GDM1 (cell line): ENCODE results near the gene MYO1C.

Experiments
- DNase-seq: peaks from one replicate; lab custom pipeline; 2025; lab: John Stamatoyannopoulos, UW

Gene MYO1C

GRCh38 chr17:1485423-1486376 lies 6.8 kb downstream of the MYO1C start:
- no peak for DNase-seq

DNA sequence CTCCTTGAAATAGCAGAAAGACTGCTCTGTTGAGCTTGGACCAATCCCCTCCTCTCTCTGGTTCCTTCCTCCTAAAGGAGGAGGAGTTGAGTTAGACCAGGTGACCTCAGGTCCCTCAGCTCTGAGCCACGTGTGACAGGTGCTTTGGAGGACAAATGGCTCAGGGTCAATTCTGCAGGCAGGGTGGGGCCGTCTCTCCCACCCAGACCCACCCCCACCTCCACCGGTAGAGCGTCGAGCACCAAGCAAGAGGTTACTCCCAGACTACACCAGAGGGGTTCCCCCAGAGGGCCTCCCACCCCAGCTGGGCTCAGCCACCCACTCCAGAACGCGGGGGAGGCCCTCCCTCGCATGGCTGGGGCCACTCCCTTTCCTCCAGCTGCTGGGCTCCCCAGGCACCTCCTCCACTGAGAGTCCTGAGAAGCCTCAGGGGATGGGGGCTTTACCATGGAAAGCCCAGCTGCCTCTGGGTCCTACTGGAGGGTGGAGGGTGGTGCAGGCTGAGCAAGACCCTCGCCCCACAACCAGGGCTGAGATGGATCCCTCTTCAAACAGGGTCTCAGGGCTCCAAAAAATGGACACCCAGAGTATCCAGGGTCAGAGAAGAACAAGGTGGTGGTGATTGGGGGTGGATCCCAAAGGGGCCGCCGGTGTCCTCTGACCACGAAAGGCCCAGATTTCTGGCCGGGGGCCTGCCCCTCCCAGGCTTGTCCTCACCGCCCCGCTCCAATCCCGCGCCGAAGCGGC lies 7.6 kb downstream of the MYO1C start:
- no peak for DNase-seq

- no peak for DNase-seq
Measured at GRCh38 chr17:1484060-1484535, 8.4 kb downstream of the MYO1C start.

GRCh38 chr17:1482680-1483079 lies 9.8 kb downstream of the MYO1C start:
- no peak for DNase-seq

- DNase-seq = no peak
Measured at GRCh38 chr17:1481736-1482135, 10.8 kb downstream of the MYO1C start.

- DNase-seq = no peak
Measured at GRCh38 chr17:1480747-1481465, 11.6 kb downstream of the MYO1C start.

DNA sequence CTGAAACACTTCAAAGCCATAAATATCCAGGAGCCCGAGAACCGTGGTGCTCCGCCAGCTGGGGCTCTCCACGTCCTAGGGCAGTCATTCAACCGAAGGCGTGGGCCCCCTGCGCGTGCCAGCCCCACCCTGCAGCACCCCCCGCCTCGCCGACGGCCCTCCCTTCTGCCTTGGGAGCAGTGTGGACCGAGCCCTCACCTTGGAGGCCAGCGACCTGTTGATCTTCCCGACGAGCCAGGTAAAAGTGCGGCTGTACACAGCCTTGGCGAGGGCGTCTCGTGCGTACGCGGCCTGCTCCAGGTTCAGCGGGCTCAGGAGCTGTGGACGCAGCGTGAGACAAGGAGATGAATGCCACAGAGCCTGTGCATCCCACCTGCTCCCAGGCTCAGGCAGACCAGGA lies 14.1 kb downstream of the MYO1C start:
- no peak for DNase-seq

GRCh38 chr17:1475321-1475854 lies 17.1 kb downstream of the MYO1C start:
- DNase-seq = no peak

DNA sequence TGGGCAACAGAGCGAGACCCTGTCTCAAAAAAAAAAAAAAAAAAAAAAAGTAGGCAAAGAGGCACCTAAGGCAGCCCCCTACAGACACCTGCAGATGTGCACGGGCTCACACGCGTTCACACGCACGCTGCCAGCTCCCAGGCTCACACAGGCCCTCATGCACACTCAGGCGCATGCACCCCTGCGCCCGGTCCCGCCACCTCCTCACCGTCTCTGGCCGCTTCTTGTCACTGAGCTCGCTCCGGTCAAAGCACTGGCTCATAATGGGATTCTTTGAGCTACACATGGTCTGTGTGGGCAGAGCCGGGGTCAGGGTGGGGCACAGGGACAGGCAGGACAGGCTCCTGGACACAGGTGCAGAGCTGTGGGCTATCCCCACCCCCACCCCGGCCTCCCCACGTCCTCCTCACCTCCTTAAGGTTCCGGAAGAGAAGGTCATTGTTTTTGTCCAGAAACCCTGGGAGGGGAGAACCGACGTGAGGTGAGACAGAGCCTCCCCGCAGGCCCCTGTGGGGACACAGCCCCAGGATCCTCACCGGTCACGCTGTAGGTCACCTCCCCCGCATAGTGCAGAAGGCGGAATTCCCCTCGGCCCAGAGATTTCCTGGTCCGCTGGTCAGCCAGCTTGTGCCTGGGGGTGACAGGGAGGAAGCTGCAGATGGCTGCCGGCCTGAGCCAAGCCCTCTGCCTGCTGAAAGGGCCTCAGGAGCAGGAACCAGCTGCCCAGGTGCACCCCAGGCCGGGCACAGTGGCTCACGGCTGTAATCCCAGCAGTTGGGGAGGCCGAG lies 17.9 kb downstream of the MYO1C start:
- DNase-seq = no peak

GRCh38 chr17:1473841-1474240 lies 18.6 kb downstream of the MYO1C start:
- DNase-seq = no peak

DNA sequence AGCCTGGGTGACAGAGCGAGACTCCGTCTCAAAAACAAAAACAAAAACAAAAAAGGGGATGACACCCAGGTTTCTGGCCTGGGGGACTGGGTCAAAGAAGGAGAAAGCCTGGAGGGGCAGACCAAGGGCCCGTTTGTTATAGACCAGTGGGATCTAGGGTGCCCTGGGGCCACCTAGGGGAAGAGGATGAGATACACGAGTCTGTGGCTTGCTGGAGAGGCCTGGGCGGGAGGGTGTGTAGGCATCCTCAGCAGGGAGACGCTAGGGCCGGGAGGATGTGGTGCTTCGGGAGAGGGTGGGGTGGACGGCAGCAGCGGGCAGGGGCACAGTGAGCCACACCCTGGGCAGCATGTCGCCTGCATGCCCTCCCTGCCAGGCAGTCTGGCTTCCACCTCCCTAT lies 19.3 kb downstream of the MYO1C start:
- DNase-seq = no peak

DNA sequence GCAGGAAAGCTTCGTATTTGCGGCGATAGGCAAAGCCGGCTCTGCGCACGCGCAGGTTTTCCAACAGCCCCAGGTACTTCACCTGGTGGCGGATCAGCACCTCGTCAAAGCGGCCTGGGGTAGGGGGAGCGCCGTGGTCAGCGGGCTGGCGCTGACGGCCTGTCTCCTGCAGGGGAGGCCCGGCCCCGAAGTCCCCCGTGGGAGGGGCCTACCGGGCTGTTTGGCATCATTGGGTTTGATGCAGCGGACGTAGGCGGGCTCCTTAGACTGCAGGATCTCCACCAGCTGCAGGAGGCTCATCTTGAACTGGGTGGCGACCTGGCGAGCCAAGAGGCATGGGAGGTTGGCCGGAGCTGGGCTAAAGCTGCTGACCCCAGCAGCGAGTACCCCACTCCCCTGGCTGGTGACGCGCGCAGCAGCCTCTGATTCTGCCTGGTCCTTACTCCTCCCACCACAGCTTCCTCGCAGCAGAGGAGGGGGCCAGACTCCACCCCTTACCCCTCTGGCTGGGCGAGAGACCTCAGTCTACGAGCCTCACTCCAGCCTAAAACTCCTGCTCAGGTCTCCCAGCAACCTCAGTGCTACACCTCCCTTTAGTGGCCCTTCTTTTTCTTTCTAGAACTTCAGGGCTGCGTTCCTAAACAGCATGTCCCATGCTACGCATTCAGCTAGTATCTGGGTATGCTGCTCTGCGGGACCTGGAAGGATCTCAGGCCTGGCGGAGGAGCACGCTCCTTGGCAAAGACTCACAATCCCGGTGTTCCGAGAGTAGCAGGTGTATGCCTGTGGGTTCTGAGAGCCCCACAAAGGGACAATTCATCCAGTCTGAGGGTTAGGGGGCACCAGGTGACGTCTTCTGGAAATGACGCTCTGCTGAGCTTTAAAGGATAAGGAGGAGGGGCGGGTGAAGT lies 20.3 kb downstream of the MYO1C start:
- no peak for DNase-seq

DNA sequence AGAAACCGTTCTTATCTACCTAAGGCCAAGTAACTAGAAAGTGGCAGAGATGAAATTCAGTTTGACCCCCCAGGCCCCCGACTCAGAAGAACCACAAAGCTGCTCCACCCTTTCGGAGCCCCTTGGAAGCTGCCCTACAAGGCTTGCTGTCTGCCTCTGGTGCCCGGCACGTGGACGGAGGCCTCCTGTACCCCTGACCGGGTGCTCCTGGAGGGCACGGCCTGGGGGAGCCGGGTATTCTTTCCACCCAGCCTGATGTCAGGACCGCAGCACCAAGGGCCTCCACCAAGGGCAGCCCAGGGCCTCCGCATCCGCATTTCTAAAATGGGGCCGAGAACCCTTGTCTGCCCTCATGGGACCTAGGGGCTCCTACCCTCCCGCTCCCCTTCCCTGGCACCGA lies 21.0 kb downstream of the MYO1C start:
- no peak for DNase-seq

- no peak for DNase-seq
Measured at GRCh38 chr17:1470755-1471462, 21.6 kb downstream of the MYO1C start.

- no peak for DNase-seq
Measured at GRCh38 chr17:1470071-1470754, 22.3 kb downstream of the MYO1C start.

- DNase-seq = no peak
Measured at GRCh38 chr17:1469231-1469852, 23.1 kb downstream of the MYO1C start.

DNA sequence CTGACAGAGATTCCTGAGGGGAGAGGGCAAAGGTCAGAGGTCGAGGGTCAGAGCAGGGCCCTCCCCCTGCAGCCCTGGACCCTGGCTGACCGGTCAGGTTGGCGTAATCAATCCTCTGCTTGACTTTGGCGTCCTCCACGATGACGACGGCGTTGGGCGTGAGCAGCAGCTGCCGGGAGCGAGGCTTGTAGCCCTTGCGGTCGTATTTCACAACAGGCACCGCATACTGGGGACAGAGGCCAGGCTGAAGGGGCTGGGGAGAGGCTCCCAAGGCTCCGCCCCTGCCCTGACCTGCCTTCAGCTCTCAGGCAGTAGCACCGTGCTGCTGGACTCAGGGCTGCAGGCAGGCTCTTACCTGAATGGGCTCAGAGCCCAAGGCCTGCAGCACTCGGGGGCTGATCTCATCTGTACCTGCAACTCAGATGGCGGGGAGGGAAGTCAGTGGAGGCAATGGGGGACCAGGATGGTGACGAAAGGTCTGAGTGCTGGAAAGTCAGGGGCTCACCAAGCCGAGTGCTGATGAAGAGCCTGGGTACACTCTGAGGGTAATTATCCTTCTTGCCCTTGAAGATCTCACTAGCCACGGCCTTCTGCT lies 24.5 kb downstream of the MYO1C start:
- DNase-seq = no peak

GRCh38 chr17:1467258-1467657 lies 25.2 kb downstream of the MYO1C start:
- no peak for DNase-seq
